Natural killer cell (primary cell): Measurements from ENCODE around the gene HOXB4. TPM values are rescaled to one million over a fixed set of nuclear protein-coding genes. Genes with fewer than 3 reads are reported as not detected.

Experiments
- ATAC-seq, 3 donors: fragments of 150-1000 bp in 2 of 3; fragments of 200-7000 bp in 1 of 3; cut with Tn5 transposase; 1 replicate in 1 of 3; 2 replicates in 2 of 3; pipeline ENCODE4 v1.10.0; 2021; ENCODE audit warnings: mild to moderate bottlenecking in 2 of 3, moderate library complexity in 2 of 3
- DNase-seq, 2 donors: peaks; one replicate each; pipeline versions ENCODE4 v3.0.0 to v3.0.0-alpha.2; 2013 to 2021; ENCODE audit warnings: mixed read lengths in 1 of 2
- H3K27ac ChIP-seq: one replicate; pipeline ENCODE4 v1.5.1; 2013; ENCODE audit warnings: mild to moderate bottlenecking, low read length
- H3K27me3 ChIP-seq: one replicate; pipeline ENCODE4 v1.6.1; 2013; ENCODE audit warnings: low read length; ENCODE audit not compliant: control insufficient read depth, insufficient read depth
- H3K36me3 ChIP-seq: one replicate; pipeline ENCODE4 v1.6.1; 2013; ENCODE audit warnings: low read length; ENCODE audit not compliant: control insufficient read depth, insufficient read depth
- H3K4me1 ChIP-seq: one replicate; pipeline ENCODE4 v1.6.1; 2013; ENCODE audit warnings: low read length; ENCODE audit not compliant: control insufficient read depth, insufficient read depth
- H3K4me3 ChIP-seq: one replicate; pipeline ENCODE4 v1.5.1; 2013; ENCODE audit warnings: low read length
- H3K9me3 ChIP-seq: one replicate; pipeline ENCODE4 v1.6.1; 2013; ENCODE audit warnings: low read length; ENCODE audit not compliant: control insufficient read depth, insufficient read depth
- H3K27ac Mint-ChIP-seq, 2 donors: one replicate each; pipeline ENCODE4 v1.8.0; 2022; ENCODE audit warnings: mild to moderate bottlenecking in 2 of 2, mixed read lengths in 2 of 2, moderate library complexity in 1 of 2
- H3K27me3 Mint-ChIP-seq, 2 donors: one replicate each; pipeline ENCODE4 v1.8.0; 2022; ENCODE audit warnings: low read depth in 2 of 2, mixed read lengths in 2 of 2
- H3K36me3 Mint-ChIP-seq: one replicate; pipeline ENCODE4 v1.8.0; 2022; ENCODE audit warnings: mixed read lengths
- H3K4me1 Mint-ChIP-seq, 2 donors: one replicate each; pipeline ENCODE4 v1.8.0; 2022; ENCODE audit warnings: mixed read lengths in 2 of 2
- H3K4me3 Mint-ChIP-seq: one replicate; pipeline ENCODE4 v1.8.0; 2022; ENCODE audit warnings: mild to moderate bottlenecking, moderate library complexity, mixed read lengths
- H3K9me3 Mint-ChIP-seq, 2 donors: one replicate each; pipeline ENCODE4 v1.8.0; 2022; ENCODE audit warnings: mixed read lengths in 2 of 2
- WGBS: methylation state at CpG from one replicate; pipeline ENCODE4 v1.1.7; 2013; ENCODE audit warnings: missing lambda C conversion rate; ENCODE audit not compliant: insufficient coverage; 5-methylcytosine and 5-hydroxymethylcytosine counted together
- intact Hi-C: fragments of 100-400 bp; cut with micrococcal nuclease; formaldehyde crosslinking; loops from one replicate; pipeline ENCODE4 v1.14.2; 2022
- total RNA-seq, 4 donors: library from RNA; stranded (reverse); fragments of 120-200 nt in 1 of 4; gene quantifications; one replicate each; pipeline versions ENCODE4 v1.2.3 to v1.2.4, GENCODE V29; 2013 to 2022
- TF ChIP-seq, protein P1 (sequence below): fragments of 200-600 bp; IDR thresholded peaks from one replicate; pipeline ENCODE4 v1.8.0; 2022; ENCODE audit warnings: antibody characterized with exemption

The HOXB4 gene
- total RNA-seq, 3 donors from 2014 or later (not counting 1 experiment from before 2014, with no cell fraction given), result 3.5 to 6.7 (median 5.7) TPM

DNA sequence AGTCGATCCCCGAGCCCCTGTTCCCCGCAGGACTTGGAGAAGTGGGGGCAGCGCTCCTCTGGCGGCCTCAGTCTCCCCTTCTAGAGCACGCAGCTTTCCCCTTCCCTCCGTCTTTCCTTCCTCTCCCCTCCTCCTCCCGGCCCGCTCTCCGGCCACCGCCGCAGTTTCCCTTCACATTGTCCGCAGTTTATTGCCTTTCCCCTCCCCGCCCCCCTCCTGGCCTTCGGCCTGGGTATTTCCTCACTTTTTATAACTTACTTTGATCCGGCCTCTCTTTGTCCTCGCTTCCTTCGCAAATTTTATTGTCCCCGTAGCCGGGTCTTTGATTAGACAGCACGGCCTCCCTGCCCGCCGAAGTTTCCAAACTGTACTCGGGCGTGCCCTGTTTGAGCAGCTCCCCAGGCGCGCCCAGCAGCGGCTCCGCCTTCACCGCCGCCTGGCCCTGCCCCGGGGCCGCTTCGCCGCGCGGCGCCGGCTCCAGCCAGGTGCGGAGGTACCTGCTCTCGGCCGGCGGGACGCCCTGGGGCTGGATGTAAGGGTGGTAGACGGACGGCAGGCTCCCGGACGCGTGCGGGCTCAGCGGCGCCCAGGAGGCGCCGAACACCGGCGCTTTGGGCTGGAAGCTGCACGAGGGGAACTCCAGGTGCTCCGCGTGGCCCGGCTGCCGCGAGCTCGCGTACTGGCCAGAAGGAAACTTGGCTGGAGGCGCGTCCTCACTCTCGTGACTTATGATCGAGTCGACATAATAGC lies 47.5 kb upstream of the HOXB4 start:
- ATAC-seq (peak; percentile 58 to 75 (median 71)), DNase-seq (peak; percentile 39 to 73)
- H3K27me3 Mint-ChIP-seq, result peaks cover 81 to 86% of the 10 kb centered on the region in 2 donors
- TF ChIP-seq, protein P1, sequence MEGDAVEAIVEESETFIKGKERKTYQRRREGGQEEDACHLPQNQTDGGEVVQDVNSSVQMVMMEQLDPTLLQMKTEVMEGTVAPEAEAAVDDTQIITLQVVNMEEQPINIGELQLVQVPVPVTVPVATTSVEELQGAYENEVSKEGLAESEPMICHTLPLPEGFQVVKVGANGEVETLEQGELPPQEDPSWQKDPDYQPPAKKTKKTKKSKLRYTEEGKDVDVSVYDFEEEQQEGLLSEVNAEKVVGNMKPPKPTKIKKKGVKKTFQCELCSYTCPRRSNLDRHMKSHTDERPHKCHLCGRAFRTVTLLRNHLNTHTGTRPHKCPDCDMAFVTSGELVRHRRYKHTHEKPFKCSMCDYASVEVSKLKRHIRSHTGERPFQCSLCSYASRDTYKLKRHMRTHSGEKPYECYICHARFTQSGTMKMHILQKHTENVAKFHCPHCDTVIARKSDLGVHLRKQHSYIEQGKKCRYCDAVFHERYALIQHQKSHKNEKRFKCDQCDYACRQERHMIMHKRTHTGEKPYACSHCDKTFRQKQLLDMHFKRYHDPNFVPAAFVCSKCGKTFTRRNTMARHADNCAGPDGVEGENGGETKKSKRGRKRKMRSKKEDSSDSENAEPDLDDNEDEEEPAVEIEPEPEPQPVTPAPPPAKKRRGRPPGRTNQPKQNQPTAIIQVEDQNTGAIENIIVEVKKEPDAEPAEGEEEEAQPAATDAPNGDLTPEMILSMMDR, result no peak
- H3K4me1 Mint-ChIP-seq, result peaks cover 18 to 20% of the 10 kb centered on the region in 2 donors
- H3K36me3 Mint-ChIP-seq, result no peaks in the 10 kb centered on the region
- H3K4me3 Mint-ChIP-seq, result peak overlapping the region; percentile 89
- under 1% methylated on average over 69 of the region's 69 CpGs for WGBS
- intact Hi-C loops, result no loop called here
- Histone ChIP-seq H3K4me1 (peaks cover 28% of the 10 kb centered on the region), H3K4me3 (peak overlapping the region; percentile 14), H3K36me3 (no peaks in the 10 kb centered on the region), H3K27ac (no peak overlapping the region), H3K27me3 (peaks cover 71% of the 10 kb centered on the region), H3K9me3 (no peaks in the 10 kb centered on the region)
- no peaks in the 10 kb centered on the region for H3K9me3 Mint-ChIP-seq
- H3K27ac Mint-ChIP-seq, result peak overlapping the region; percentile 35 to 84

DNA sequence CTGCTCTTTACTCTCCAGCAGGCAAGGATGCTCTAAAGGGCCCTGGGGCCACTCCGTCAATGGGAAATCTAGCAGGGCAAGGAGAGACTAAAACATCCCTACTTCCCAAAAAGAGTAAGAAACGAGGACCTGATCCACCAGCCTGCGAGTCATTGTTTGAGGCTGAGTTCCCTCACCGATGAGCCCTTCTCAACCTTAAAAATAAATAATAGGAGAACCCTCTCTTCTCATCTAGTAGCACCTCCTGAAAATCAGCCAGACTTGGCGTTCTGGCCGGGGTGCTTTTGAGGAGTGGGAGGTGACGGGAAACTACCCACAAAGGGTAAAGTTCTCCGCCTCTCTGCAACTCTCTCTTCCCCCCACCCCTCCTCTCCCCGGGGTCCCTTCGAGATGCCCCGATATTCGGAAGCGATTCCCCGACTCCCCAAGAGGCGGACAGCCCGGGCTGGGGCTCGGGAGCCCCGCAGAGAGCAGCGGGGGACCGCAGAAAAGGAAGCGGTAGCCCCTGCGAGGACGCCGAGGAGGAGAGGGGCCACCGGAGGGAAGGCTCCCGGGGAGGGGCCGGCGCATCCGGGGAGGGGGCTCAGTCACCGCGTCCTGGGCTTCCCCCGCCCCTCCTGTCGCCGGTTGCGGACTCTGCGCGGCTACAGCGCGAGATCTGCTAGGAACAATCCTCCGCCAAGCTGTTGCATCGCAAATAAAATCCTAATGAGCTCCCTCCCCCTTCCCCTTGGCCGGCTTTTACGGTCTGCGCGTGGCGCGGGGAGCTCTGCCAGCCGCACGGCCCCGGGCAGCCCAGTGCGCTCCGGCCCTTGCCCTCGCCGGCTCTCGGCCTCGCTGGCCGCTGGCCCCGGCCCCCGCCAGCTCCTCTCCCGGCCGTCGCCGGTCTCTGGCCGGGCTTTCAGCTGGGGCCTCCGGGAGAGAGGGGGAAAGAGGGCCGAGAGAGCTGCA lies 46.7 kb upstream of the HOXB4 start:
- Histone ChIP-seq H3K4me1 (peaks cover 28% of the 10 kb centered on the region), H3K36me3 (no peaks in the 10 kb centered on the region), H3K9me3 (no peaks in the 10 kb centered on the region), H3K27me3 (peaks cover 73% of the 10 kb centered on the region), H3K27ac (no peak overlapping the region), H3K4me3 (no peak overlapping the region)
- Mint-ChIP-seq H3K9me3 (no peaks in the 10 kb centered on the region), H3K4me3 (peak overlapping the region; percentile 49), H3K27ac (peak overlapping the region in 1 of 2 donors; percentile 84), H3K36me3 (no peaks in the 10 kb centered on the region), H3K27me3 (peaks cover 78 to 81% of the 10 kb centered on the region in 2 donors), H3K4me1 (peaks cover 19 to 20% of the 10 kb centered on the region in 2 donors)
- DNase-seq (peak in 1 of 2 donors; percentile 62), ATAC-seq (peak in 2 of 3 donors; percentile 32 to 33)
- 3% methylated on average over 65 of the region's 66 CpGs for WGBS
- intact Hi-C loops, result loop anchor here (5.0 kb wide), 1 partner anchor 543 kb away; no protein-coding TSS in a partner anchor
- TF ChIP-seq, protein P1, result no peak

DNA sequence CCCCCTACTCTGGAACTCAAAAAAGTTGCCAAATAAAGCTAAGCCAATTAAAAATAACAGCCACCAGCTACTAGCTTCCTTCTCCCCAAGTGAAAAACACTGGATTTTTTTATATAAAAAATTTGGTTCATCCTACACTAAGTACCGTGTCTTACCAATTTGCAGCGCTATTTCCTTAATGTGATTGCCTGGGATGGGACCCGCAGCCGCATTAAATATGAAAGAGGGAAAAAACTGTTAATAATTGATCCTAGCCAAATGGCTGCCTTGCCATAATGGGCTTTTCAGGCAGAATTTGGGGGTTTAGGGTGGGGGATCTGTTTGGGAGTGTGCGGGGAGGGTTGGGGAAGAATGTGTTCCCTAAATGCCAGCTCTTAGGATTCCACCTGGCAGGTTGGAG lies 46.0 kb upstream of the HOXB4 start:
- Mint-ChIP-seq H3K4me3 (peak overlapping the region; percentile 49), H3K27ac (no peak overlapping the region), H3K27me3 (peaks cover 78 to 81% of the 10 kb centered on the region in 2 donors), H3K9me3 (no peaks in the 10 kb centered on the region), H3K36me3 (no peaks in the 10 kb centered on the region), H3K4me1 (peaks cover 20 to 23% of the 10 kb centered on the region in 2 donors)
- ATAC-seq (no peak), DNase-seq (no peak)
- Histone ChIP-seq H3K27me3 (peaks cover 73% of the 10 kb centered on the region), H3K9me3 (no peaks in the 10 kb centered on the region), H3K4me1 (peaks cover 28% of the 10 kb centered on the region), H3K4me3 (no peak overlapping the region), H3K27ac (no peak overlapping the region), H3K36me3 (no peaks in the 10 kb centered on the region)
- WGBS, result 87% methylated on average over 5 of the region's 5 CpGs
- TF ChIP-seq, protein P1, result no peak
- intact Hi-C loops, result loop anchor here (5.0 kb wide), 1 partner anchor 542 kb away; no protein-coding TSS in a partner anchor
